ENCODE measurements around the gene ITPRIPL2.

Gene ITPRIPL2

GRCh38 chr16:19093631-19094541, 19.9 kb upstream of the ITPRIPL2 start:
- DNase-seq, result no peak

- DNase-seq, result no peak
These were observed 19.0 kb upstream of the ITPRIPL2 start for GRCh38 chr16:19094542-19095365.

- DNase-seq, result no peak
These were observed 18.1 kb upstream of the ITPRIPL2 start for GRCh38 chr16:19095654-19096053.

DNA sequence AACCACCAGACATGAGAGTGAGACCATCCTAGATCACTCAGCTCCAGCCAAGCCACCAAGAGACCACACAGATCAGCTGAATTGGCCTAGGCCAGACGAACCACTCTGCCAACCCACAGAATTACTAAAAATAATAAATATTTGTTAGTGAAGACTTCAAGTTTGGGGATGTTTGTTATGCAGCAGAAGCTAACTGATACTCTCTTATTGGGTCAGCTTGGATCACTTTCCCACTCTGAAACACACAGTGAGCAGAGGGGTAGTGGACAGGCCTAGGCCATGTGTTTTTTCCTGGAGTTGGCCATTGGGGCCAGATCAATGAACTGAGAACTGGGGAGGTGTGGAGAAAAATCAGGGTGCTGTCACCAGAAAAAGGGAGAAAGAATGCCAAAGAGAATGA, 15.6 kb upstream of the ITPRIPL2 start:
- DNase-seq, result no peak

GRCh38 chr16:19102187-19102872, 11.4 kb upstream of the ITPRIPL2 start:
- DNase-seq, result no peak

- no peak for DNase-seq
These were observed 9.2 kb upstream of the ITPRIPL2 start for GRCh38 chr16:19104607-19105006.

DNA sequence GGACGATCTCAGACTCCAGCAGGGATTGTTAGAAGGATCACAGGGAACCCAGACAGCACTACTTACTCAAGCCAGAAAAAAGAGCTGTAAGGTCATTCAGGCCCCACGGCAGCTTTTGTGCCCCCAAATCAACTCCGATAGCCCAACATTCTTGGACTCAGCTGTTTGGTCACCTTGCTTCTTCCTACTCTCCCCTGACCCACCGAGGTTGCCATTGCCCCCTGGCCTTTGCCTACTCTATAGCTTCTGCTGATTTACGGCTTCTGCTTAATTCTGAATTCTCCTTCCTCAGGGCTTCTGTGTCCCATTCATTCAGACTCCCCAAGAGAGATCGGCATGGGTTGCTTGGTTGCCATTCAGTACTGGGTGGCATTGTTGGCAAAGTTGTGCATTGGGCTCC, 8.6 kb upstream of the ITPRIPL2 start:
- no peak for DNase-seq

DNA sequence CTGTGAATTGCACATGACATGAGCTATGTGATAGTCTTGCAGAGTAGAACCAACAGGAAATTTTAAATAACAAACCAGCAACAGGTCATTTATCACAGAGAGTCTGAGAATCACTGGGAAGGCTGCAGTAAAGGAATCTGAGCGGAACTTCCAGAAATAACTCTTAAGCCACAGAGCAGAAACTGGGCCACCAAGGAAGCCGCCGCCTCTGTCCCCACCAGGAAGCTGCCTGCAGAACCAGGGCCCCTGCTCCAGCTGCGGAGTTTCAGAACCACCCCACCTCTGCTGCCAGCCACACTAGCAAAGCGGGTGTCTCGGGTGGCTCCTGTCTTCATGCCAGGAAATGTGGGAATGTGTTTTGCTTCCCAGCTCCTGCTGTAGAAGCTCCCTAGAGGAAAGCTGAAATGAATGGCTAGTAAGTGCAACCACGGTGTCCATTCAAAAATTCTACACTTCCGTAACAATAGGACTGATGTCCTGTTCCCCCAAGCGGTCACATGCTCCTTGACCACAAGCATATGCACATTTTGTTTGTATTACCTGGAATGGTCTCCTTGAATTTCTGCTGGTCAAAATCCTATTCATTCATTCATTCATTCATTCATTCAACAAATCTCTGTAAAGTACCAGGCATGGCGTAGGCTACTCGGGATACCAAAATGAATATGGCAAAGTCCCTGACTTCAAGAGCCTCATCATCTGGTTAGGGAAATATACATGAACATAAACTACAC, 7.7 kb upstream of the ITPRIPL2 start:
- DNase-seq, result no peak

DNA sequence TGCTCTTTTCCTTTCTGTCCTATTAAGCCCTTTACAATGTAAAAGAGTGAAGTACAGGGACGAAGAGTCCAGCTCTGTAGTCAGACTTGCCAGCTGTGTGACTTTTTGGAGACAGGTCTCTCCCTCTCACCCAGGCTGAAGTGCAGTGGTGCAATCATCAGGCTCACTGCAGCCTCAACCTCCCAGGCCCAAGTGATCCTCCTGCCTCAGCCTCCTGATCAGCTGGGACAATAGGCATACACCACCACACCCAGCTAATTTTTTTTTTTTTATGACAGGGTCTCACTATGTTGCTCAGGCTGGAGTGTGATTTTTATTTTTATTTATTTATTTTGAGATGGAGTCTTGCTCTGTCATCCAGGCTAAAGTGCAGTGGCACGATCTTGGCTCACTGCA, 7.1 kb upstream of the ITPRIPL2 start:
- no peak for DNase-seq

GRCh38 chr16:19108409-19109287, 5.1 kb upstream of the ITPRIPL2 start:
- no peak for DNase-seq

DNA sequence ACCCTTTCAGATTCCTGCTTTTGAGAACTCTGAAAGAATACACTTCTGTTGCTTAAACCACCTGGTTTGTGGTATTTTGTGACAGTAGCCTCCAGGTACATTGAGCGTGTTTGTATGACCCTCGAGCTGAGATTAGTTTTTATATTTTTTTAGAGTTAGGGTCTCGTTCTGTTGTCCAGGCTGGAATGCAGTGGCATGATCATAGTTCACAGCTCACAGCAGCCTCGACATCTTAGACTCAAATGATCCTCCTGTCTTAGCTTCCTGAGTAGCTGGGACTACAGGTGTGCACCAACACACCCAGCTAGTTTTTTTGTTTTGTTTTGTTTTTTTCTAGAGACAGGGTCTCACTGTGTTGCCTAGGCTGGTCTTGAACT, 4.5 kb upstream of the ITPRIPL2 start:
- DNase-seq, result no peak

- DNase-seq, result no peak
These were observed 3.0 kb upstream of the ITPRIPL2 start for GRCh38 chr16:19110537-19111360.

GRCh38 chr16:19112099-19112407, 1.7 kb upstream of the ITPRIPL2 start:
- DNase-seq, result no peak

DNA sequence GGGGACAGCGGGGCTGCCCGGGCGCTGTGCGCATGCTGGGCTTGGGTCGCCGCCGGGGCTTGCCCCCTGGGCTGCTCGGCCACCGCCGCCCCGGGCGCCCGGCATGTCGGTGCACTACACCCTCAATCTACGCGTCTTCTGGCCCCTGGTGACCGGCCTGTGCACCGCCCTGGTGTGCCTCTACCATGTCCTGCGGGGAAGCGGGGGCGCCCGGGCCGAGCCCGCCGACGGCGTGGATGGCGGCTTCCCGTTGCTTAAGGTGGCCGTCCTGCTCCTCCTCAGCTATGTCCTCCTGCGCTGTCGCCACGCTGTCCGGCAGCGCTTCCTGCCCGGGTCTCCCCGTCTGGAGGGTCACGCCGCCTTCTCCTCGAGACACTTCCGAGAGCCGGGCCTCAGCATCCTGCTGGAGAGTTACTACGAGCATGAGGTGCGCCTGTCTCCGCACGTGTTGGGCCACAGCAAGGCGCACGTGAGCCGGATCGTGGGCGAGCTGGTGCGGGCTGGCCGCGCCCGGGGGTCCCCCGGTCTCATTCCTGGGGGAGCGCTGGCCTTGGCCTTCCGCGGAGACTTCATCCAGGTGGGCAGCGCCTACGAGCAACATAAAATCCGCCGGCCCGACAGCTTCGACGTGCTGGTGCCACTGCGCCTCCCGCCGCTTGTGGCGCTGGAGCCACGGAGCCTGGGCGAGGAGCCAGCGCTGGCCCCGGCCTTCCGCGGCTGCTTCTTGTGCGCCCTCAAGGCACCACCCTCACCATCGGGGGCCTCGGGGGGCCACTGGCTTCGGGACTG, 789 bp downstream of the ITPRIPL2 start:
- no peak for DNase-seq

DNA sequence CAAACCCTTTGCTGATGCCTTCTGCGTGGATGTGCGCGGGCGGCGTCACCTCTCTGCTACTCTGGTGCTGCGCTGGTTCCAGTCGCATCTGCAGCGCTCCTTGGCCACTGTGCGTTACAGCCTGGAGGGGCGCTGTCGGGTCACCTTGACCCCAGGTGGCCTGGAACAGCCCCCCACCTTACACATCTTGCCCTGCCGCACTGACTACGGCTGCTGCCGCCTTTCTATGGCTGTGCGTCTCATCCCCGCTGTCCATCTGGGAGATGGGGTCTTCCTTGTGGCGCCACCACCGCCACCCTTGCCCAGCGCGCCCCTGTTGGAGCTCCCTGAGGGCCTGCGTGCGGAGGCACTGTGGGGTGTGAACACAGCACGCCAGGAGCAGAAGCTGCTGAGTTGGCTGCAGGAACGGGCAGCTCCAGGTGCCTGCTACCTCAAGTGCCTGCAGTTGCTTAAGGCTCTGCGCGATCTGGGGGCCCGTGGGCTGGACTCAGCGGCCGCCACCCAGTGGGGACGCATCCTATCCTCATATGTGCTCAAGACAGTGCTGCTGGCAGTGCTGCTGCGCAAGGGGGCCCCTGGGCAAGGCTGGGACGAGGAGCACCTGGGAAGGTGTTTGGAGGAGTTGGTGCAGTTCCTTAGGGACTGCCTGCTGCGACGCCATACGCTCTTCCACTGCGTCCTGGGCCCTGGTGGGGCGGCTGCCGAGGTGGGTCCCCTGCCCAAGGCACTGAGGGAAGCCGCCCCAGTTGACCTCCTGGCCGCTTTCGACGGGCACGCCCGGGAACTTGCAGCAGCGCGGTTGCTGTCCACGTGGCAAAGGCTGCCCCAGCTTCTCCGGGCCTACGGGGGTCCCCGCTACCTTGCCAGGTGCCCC, 1.6 kb downstream of the ITPRIPL2 start:
- DNase-seq, result no peak

GRCh38 chr16:19116711-19117449, 3.1 kb downstream of the ITPRIPL2 start:
- no peak for DNase-seq

- DNase-seq, result no peak
These were observed 5.2 kb downstream of the ITPRIPL2 start for GRCh38 chr16:19118938-19119431.

DNA sequence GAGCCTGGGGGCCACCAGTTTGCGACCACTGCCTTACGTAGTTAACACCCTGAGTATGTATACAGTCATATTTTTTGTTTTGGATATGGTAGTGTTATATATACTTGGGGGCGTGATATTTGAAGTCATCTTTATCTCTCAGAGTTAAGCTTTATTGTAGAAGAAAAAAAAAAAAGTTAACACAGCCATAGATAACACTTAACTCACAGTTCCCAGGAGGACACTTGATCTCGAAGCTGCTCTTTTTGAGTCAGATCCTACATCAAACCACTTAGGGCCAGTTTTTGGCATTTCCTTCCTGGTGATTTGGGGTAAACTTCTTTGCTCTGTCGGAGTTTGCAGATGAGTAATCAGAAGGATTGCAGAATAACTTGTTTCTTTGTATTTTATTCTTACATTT, 5.8 kb downstream of the ITPRIPL2 start:
- no peak for DNase-seq

Data from stimulated activated naive CD4-positive, alpha-beta T cell (primary cell).